Fibroblast of lung (primary cell): ENCODE results near the gene CA5A. TPM values are rescaled to one million over a fixed set of nuclear protein-coding genes. Genes with fewer than 3 reads are reported as not detected.
A peak's percentile ranks its signal among the peaks of the same experiment; 100 is the strongest.

ENCODE experiments used
- DNase-seq, 2 donors: peaks; one replicate each; pipeline versions ENCODE4 v3.0.0 to v3.0.0-alpha.2; 2010; ENCODE audit warnings: low read depth in 2 of 2
- H2AFZ ChIP-seq: 2 replicates; pipeline ENCODE4 v1.5.1; 2012; ENCODE audit warnings: low read length, control low read depth, inconsistent platforms
- H3K27ac ChIP-seq: 2 replicates; pipeline ENCODE4 v1.5.1; 2011; ENCODE audit warnings: low read length, control low read depth; ENCODE audit not compliant: insufficient read depth
- H3K27me3 ChIP-seq: 2 replicates; pipeline ENCODE4 v1.5.1; 2011; ENCODE audit warnings: mild to moderate bottlenecking, low read length; ENCODE audit not compliant: control insufficient read depth, insufficient read depth
- H3K36me3 ChIP-seq: 2 replicates; pipeline ENCODE4 v1.5.1; 2011; ENCODE audit warnings: low read length; ENCODE audit not compliant: control insufficient read depth, insufficient read depth
- H3K4me1 ChIP-seq: 2 replicates; pipeline ENCODE4 v1.5.1; 2011; ENCODE audit warnings: low read length; ENCODE audit not compliant: control insufficient read depth, insufficient read depth; ENCODE audit errors: extremely low read depth
- H3K4me2 ChIP-seq: 2 replicates; pipeline ENCODE4 v1.5.1; 2011; ENCODE audit warnings: low read length, control low read depth; ENCODE audit not compliant: insufficient read depth; ENCODE audit errors: extremely low read depth
- H3K4me3 ChIP-seq, 4 experiments: fragments of 200-600 bp in 1 of 4; sonication (generic) in 1 of 4; replicated peaks in 1 of 4; 2 replicates each; pipeline ENCODE4 v1.5.1; 2011 to 2016; ENCODE audit warnings: low read length in 4 of 4, low read depth in 3 of 4, mild to moderate bottlenecking in 3 of 4, control low read depth in 2 of 4, inconsistent platforms in 1 of 4, mixed read lengths in 1 of 4; ENCODE audit not compliant: insufficient read depth in 1 of 4; ENCODE audit errors: control extremely low read depth in 1 of 4
- H3K79me2 ChIP-seq: 2 replicates; pipeline ENCODE4 v1.5.1; 2012; ENCODE audit warnings: mild to moderate bottlenecking, low read length, inconsistent platforms; ENCODE audit not compliant: control insufficient read depth, insufficient read depth
- H3K9ac ChIP-seq: 2 replicates; pipeline ENCODE4 v1.5.1; 2011; ENCODE audit warnings: mild to moderate bottlenecking, low read length, control low read depth; ENCODE audit not compliant: insufficient read depth
- H3K9me3 ChIP-seq: 2 replicates; pipeline ENCODE4 v1.5.1; 2012; ENCODE audit warnings: low read depth, low read length; ENCODE audit not compliant: control insufficient read depth, insufficient read depth
- H4K20me1 ChIP-seq: 2 replicates; pipeline ENCODE4 v1.5.1; 2011; ENCODE audit warnings: low read length; ENCODE audit not compliant: control insufficient read depth, insufficient read depth; ENCODE audit errors: extremely low read depth
- EZH2 ChIP-seq: IDR thresholded peaks from 2 replicates; pipeline ENCODE4 v1.5.1; 2012; ENCODE audit warnings: low read length, control low read depth, mild to moderate bottlenecking; ENCODE audit errors: missing control alignments
- polyA plus RNA-seq, 2 donors: library from polyadenylated mRNA; depleted of rRNA in 1 of 2; stranded (reverse) in 1 of 2; unstranded in 1 of 2; fragments of >200 nt; gene quantifications; 2 replicates each; pipeline ENCODE4 v1.2.1, GENCODE V29; 2011 to 2012; ENCODE audit warnings: missing spikeins in 1 of 2
- total RNA-seq: library from RNA; depleted of rRNA; stranded (reverse); fragments of >200 nt; gene quantifications from 2 replicates; pipeline ENCODE4 v1.2.1, GENCODE V29; 2014
- TF ChIP-seq, protein P1 (sequence below), 2 donors: IDR thresholded peaks in 1 of 2; conservative IDR thresholded peaks in 1 of 2; 1 replicate in 1 of 2; 2 replicates in 1 of 2; pipeline ENCODE4 v1.5.1; 2011 to 2012; ENCODE audit warnings: low read length in 2 of 2, control low read depth in 1 of 2, inconsistent platforms in 1 of 2, low read depth in 1 of 2, mild to moderate bottlenecking in 1 of 2

The CA5A gene
- total and polyA plus RNA-seq, 2 donors (not counting 1 experiment from before 2014, with no cell fraction given): not detected

DNA sequence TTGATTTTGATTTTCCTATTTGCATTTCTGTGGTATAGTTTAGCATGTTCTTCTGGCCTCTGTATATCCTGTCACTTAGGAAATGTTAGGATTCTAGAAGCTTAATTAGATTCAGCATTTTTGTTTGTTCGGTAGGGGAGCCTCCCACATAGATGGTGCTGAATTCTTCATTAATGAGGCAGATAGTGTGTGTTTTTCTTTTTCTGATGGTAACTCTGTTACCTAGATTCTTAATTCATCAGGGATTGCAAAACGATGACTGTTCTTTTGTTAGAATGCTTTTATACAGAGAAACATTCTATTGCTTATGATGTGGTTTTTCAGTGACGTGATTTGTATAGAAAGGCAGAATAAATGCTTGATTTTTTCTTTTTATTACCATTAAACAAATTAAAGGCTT lies 33.9 kb upstream of the CA5A start:
- TF ChIP-seq, protein P1, sequence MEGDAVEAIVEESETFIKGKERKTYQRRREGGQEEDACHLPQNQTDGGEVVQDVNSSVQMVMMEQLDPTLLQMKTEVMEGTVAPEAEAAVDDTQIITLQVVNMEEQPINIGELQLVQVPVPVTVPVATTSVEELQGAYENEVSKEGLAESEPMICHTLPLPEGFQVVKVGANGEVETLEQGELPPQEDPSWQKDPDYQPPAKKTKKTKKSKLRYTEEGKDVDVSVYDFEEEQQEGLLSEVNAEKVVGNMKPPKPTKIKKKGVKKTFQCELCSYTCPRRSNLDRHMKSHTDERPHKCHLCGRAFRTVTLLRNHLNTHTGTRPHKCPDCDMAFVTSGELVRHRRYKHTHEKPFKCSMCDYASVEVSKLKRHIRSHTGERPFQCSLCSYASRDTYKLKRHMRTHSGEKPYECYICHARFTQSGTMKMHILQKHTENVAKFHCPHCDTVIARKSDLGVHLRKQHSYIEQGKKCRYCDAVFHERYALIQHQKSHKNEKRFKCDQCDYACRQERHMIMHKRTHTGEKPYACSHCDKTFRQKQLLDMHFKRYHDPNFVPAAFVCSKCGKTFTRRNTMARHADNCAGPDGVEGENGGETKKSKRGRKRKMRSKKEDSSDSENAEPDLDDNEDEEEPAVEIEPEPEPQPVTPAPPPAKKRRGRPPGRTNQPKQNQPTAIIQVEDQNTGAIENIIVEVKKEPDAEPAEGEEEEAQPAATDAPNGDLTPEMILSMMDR (conservative IDR thresholded peaks at IDR 0.05 in 1 of 2, IDR thresholded peaks at IDR 0.05 in 1 of 2; ENCODE audit: low read depth in 1 of 2, low read length in 2 of 2): no peak
- TF ChIP-seq EZH2: no peak
- Histone ChIP-seq H3K9ac (no peak overlapping the region), H3K79me2 (peaks cover 28% of the 10 kb centered on the region), H3K4me1 (peaks cover 10% of the 10 kb centered on the region), H4K20me1 (no peaks in the 10 kb centered on the region), H3K4me2 (no peak overlapping the region), H3K36me3 (no peaks in the 10 kb centered on the region), H3K27me3 (no peaks in the 10 kb centered on the region), H3K9me3 (no peaks in the 10 kb centered on the region), H3K4me3 (no peak overlapping the region), H2AFZ (no peak overlapping the region), H3K27ac (peak overlapping the region; percentile 59)
- DNase-seq: peak; percentile 36 to 93

DNA sequence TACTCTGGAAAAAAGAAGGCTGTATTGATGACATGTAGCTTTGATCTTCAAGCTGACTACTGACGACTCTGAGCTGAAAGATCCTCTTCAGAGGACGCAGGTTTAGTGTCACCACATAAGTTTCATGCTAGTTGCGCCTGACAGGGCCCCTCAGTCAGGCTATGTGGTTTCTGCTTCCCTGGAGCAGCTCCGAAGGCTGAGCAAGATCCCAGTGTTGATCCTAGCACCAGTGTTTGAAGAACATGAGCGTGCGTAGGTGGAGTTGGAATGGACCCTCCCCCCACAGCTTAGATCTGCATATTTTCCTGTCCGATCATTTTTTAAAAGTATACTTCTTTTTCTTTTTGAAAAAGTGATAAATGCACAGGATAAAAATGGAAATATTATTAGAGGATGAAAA lies 32.2 kb upstream of the CA5A start:
- Histone ChIP-seq H3K4me2 (peak overlapping the region; percentile 66), H3K27ac (peak overlapping the region; percentile 49), H3K4me3 (no peak overlapping the region), H3K9me3 (no peaks in the 10 kb centered on the region), H4K20me1 (no peaks in the 10 kb centered on the region), H3K4me1 (peaks cover 10% of the 10 kb centered on the region), H2AFZ (no peak overlapping the region), H3K27me3 (no peaks in the 10 kb centered on the region), H3K36me3 (no peaks in the 10 kb centered on the region), H3K79me2 (peaks cover 41% of the 10 kb centered on the region), H3K9ac (peak overlapping the region; percentile 21)
- TF ChIP-seq, protein P1 (conservative IDR thresholded peaks at IDR 0.05 in 1 of 2, IDR thresholded peaks at IDR 0.05 in 1 of 2; ENCODE audit: low read depth in 1 of 2, low read length in 2 of 2): no peak
- TF ChIP-seq EZH2: no peak
- peak; percentile 58 to 94 for DNase-seq

DNA sequence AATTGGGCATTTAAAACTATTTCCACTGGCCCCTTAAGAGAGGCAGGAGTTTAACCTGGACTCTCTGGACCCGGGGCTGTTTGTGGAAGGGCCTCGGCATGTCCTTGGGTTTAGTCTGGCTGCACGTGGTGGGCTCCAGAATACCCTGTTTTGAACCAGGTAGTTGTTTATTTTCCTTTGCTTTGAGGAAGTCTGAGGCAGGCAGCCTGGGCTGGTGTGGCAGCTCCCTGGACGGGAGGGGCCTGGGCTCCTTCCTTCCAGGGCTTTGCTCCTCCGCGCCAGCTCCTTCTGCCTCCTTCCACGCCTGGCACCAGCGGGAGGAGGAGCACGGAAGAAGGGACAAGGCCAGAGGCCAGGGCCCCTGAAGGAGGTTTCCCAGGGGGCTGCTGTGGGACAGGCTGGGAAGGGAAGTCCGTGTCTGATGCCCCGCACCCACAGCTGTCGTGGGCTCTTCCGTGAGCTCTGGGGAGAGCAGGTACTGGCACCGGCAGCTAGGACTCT lies 30.4 kb upstream of the CA5A start:
- Histone ChIP-seq H3K79me2 (peaks cover 35% of the 10 kb centered on the region), H3K9ac (peak overlapping the region; percentile 26), H2AFZ (no peak overlapping the region), H3K27me3 (no peaks in the 10 kb centered on the region), H3K4me1 (peaks cover 10% of the 10 kb centered on the region), H3K36me3 (no peaks in the 10 kb centered on the region), H3K4me2 (peak overlapping the region; percentile 72), H3K4me3 (peak overlapping the region in 1 of 4 experiments; percentile 24), H3K27ac (peak overlapping the region; percentile 72), H3K9me3 (no peaks in the 10 kb centered on the region), H4K20me1 (no peaks in the 10 kb centered on the region)
- peak in 1 of 2 donors; percentile 18 for DNase-seq
- TF ChIP-seq, protein P1 (conservative IDR thresholded peaks at IDR 0.05 in 1 of 2, IDR thresholded peaks at IDR 0.05 in 1 of 2; ENCODE audit: low read depth in 1 of 2, low read length in 2 of 2): no peak
- TF ChIP-seq EZH2: no peak
